GM19099 (cell line): ENCODE results near the gene SP100.

Source experiments
- POLR2A ChIP-seq: IDR thresholded peaks from 3 replicates; pipeline ENCODE4 v1.6.1; 2011; ENCODE audit warnings: low read depth; ENCODE audit not compliant: insufficient read length; ENCODE audit errors: extremely low read depth

Gene SP100

DNA sequence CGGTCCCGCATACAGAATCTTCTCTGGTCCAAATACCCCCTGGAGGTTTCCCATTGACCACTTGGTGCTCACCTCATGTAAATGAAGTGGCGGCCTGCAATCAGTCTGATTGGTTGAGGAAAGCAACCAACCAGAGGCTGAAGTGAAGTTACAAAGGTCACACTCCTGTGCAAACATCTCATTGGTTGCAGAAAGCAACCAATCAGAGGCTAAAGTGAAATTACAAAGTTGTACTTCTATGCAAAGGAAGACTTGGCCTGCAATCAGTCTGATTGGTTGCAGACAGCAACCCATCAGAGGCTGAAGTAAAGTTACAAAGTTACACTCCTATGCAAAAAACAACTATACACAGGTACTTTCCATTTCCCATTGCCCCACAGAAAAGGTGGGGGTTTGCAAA, 2.5 kb upstream of the SP100 start:
- no peak for TF ChIP-seq POLR2A

DNA sequence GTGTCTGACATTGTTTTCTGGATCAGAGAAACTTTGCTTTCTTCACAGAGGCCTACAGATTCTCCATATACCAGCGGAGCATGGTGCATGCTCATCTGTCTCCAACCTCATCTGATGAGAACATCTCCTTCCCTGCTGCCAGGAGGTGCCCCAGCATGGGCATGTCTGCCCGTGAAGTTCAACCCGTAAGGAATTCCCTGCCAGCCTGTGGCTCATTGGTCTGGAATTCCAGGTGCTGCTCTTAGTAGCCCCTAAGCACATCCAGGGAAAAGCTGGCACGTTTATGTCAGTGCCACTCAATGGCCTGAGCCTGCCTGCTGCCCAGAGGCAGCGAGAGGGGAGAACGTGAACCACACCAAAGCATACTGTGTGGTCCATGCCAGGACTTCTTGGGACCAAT, 1.7 kb upstream of the SP100 start:
- TF ChIP-seq POLR2A: no peak

DNA sequence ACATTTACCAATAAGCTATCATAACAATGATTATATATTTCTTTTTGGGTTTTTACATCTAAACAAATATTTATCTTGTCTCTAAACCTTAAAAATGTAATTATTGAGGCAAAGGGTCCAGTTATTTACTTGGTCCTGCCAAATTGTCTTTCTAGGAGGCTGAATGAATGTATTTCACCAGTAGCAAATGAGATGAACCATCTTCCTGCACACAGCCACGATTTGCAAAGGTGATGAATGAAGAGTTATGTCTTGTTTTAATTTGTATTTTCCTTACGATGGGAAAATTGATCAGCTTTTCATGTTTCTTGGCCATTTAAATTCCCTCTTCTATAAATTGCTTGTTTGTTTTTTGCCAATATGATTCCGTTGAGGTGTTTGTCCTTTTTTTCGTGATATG, 1.4 kb downstream of the SP100 start:
- no peak for TF ChIP-seq POLR2A

DNA sequence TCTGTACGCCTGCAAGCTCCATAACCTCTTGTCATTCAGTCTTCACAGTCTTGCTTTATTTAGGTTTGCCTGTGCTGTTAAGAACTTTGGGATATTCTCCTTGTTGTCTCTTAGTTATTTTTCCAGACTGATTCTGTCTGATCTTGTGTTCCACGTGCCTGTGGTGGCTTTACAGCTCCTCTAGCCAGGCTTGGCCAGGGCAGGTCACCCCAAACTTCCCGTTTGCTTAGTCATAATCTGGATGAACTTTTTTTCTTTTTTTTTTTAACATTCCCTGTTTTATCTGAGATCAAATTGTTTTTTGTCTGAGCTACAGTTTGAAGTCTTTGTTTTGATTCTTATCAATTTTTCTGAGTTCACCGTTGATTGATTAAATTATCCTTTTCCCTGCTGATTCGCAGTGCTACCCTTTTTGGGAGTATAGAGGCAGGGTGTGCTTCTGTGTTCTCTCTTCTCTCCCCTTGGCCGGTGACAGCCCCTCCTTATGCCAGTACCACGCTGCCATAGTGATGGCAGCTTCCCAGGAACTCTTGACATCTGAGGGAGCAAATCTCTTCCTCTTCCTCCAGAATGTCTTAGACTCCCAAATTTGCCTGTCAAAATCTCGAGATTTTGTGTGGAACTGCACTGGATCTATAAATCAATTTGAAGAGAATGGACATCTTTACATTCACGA, 2.5 kb downstream of the SP100 start:
- TF ChIP-seq POLR2A: no peak

DNA sequence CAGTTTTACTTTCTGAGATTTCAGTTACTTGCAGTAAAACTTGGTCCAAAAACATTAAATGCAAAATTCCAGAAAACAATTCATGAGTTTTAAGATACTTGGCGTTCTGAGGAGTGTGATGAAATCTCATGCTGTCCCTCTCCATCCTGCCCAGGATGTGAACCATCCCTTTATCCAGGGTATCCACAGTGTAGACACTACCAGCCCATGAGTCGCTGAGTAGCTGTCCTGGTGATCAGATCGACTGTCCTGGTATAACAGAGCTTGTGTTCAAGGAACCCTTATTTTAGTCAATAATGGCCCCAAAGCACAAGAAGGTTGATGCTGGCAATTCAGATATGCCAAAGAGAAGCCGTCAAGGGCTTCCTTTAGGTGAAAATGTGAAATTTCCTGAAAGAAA, 3.2 kb downstream of the SP100 start:
- no peak for TF ChIP-seq POLR2A

DNA sequence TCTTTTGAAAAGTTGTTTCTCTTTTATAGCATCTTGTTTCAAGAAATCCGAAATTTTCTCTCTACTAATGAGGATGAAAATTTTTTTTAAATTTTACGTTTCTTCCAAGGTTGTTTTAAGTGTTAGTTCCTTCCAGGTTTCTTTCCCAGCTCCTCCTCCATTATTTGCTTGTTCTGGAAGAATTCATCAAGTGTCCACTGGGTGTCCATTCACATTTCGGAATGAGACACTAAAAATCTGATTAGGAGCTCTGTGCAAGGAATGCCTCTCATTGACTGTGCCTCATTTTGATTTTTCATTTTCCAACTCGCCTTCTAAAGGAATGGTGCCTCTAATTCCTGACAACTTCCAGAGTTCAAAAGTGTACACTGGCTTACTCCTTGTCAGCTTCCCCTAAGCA, 6.1 kb downstream of the SP100 start:
- no peak for TF ChIP-seq POLR2A

DNA sequence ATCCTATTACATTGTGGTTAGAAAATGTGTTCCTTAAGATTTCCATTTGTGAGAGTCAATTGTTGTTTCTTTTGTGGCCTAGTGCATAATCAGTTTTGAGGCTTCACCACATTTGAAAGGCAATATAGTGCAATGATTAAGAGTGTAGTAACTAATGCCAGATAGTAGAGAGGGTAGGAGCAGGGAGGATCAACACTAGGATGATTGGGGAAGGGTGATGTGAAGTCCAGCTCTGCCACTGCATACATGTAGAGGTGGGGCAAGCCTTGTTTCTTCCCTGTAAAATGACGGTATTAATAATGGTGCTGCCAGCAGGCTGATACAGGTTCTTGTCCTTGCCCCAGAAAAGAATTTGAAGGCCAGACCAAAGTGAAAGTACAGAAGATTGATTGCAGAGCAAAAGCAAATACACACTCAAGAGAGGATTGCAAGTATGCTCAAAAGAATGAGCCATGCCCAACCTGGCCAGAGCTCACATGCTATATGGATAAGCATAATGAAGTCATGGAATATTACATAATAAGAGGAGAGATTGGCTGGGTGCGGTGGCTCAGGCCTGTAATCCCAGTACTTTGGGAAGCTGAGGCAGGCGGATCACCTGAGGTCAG, 8.0 kb downstream of the SP100 start:
- TF ChIP-seq POLR2A: no peak

DNA sequence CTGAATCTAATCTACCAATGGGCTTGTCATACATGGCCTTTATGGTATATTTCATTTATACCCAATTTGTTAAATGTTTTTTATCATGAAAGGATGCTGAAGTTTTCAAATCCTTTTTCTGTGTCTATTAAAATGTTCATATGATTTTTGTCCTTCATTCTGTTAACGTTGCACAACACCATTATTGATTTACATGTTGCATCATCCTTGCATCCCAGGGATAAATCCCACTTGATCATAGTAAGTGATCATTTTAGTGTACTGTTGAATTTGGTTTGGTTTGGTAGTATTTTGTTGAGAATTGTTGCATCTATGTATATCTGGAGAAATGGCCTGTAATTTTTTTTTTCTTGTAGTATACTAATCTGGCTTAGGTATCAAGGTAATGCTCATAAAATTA, 9.4 kb downstream of the SP100 start:
- no peak for TF ChIP-seq POLR2A

DNA sequence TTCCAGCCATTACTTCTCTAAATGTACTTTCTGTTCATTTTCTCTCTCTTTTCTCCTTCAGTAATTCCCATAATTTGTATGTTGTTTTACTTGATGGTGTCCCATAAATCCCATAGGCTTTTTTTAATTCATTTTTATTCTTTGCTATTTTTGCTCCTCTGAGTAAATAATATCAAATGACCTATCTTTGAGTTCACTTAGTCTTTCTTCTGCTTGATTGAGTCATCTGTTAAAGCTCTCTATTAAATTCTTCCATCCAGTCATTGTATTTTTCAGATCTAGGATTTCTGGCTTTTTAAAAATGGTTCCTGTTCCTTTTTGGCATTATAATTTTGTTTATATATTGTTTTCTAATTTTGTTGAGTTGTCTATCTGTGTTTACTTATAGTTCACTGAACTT, 13.5 kb downstream of the SP100 start:
- no peak for TF ChIP-seq POLR2A

DNA sequence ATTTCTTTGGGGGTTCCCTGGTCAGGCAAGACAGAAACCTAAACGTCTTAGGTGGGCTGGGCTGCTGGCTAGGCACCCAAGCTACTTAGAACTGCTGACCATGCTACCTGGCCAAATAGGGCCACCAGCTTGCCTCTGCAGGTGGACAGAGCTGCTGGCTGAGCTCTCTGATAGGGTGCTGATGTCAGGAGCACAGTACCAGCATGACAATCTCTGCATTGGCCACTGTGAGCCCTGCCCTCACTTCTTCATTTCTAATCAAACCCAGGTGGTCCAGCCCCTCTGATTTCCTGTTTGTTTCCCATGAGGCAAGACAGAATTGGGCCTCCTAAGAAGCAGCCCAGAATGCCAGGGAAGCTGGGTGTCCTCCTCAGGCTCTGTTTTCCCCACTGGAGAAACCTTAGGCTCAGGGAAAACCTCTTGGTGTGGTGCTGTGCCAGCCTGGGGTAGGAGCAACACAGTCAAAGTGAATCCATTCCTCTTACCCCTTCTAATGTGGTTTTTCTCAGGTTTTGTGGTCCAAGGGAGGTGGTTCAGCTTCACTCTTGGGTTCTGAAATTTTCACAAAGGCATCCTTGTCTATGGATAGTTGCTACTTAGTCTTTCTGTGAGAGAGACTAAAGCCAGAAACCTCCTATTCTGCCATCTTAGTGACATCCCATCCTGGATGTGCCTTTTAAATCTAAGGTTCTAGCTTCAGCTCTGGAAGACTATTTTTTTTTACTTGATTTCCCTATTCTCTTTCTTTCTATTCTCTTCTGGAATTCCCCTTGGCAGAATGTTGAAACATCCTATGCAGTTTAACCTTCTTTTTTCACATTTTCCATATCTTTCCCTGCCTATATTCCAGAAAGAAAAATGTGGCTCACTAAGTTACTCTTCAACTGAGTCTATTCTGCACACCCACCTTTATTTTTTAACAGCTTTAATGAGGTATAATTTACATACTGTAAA, 15.2 kb downstream of the SP100 start:
- no peak for TF ChIP-seq POLR2A

DNA sequence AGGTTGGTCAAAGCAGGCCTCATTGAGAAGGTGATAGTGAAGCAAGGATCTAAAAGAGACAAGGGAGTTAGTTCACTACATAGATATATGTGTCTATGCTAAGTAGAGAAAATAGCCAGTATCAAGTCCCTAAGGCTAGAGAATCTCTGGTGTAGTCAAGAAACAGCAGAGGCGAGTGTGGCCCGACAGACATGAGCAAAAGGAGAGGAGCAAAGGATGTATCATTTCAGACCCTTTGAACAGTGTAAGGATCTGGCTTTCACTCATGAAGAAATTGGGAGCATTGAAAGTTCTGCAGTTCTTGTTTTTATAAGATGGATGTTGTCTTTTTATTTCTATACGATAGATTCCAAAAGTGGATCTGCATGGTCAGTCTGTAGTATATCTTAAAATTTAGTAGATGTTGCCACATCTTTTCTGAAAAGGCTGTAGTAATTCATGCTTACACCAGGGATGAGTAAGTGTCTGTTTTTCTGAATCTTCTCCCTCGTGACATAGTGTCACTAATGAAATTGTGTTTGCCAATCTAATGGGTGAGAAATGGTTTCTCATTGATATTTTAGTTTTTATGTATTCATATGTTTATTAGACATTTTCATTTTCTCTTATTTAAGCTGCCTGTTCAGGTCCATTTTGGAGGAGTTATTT, 18.8 kb downstream of the SP100 start:
- no peak for TF ChIP-seq POLR2A

DNA sequence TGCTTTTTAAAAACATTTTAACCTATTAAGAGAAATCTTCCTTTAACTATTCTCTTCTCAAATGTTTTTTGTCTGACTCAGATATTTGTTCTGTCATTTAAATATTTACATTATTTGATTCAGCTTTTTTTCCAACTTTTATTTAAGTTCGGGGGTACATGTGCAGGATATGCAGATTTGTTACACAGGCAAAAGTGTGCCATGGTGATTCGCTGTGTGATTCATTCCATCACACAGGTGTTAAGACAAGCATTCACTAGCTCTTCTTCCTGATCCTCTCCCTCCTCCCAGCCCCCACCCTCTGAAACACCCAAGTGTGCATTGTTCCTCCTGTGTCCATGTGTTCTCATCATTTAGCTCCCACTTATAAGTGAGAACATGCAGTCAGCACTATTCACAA, 19.4 kb downstream of the SP100 start:
- TF ChIP-seq POLR2A: no peak

DNA sequence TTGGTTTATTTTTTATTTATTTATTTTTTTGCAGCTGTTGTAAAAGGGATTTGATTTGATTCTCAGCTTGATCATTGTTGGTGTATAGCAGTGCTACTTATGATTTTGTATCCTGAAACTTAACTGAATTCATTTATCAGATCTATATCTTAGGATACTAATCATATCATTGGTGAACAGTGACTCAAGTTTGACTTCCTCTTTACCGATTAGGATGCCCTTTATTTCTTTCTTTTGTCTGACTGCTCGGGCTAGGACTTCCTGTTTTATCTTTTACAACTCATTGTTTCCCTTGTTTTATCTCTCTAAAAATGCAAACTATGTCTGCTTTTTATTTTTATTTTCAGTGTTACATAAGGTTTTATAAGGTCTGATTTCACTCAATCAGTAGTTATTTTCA, 23.6 kb downstream of the SP100 start:
- TF ChIP-seq POLR2A: no peak

DNA sequence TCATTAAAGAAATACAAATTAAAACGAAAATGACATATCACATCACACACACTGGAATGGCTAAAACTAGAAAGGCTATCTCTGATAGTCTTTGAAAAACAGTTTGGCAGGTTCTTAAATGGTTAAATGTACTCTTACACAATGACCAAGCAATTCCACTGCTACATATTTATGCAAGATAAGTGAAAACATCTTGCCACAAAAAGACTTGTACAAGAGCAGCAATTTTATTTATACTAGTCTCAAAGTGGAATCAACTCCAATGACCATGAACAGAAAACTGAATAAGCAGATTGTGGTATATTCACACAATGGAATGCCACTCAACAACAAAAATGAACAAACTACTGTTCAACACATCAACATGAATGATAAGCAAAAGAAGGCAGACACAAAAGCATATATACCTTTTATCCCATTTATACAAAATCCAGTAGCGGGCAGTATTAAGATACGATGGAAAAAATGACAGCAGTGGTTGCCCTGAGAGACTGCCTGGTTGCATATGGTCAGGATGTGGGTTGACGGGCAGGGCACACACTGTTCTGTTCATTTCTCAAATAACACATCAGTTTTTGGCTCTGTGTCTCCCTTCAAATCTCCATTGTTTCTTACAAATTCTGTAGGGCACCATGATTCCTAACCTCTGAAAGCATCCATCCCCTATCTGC, 25.4 kb downstream of the SP100 start:
- TF ChIP-seq POLR2A: peak; percentile 8

DNA sequence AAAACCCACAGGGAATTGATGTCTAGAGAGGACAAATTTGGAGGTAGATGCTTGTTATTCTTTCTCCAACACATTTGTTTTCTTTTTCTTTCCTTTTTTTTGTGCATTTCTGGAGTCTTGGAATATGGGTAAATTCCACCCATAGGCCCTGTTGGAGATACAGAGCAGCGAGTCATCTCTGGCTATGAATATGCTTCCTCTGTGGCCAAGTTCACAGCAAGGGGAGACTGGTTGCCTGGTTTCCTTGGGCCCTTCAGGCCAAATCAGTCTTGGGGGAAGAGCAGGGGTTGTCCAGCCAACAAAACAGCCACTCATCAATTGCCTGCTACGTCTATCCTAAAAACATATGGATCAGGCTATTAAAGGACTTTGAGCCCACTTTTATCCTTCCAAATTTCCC, 27.5 kb downstream of the SP100 start:
- no peak for TF ChIP-seq POLR2A
